ENCODE measurements around the gene KMT2C. TPM values are rescaled to one million over a fixed set of nuclear protein-coding genes. Genes with fewer than 3 reads are reported as not detected.
"Not testable (repeated sequence)": the region's sequence is repeated elsewhere in the genome, so short reads cannot be mapped to it uniquely, and the experiment has no call there.

The KMT2C gene
- total and polyA plus RNA-seq, 2 experiments from 2014 or later: 21.9 to 47.7 TPM

DNA sequence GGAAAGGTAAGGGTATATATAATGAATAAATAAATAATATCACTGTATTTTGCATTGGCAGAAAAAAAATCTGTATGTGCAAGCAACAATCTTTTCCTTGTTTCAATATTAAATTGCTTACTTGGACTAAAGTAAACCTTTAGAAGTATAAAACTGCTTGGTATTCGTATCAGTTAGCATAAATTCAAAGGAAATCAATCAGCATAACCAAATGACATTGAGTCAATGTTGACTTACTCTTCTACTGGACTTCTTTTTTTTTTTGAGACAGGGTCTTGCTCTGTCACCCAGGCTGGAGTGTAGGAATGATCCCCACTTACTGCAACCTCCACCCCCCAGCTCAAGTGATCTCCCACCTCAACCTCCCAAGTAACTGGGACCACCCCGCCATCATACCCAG, 42.3 kb upstream of the KMT2C start:
- no peak overlapping the region for H3K4me2 ChIP-seq
- H3K27ac ChIP-seq: no peak overlapping the region
- H3K9me2 ChIP-seq (replicated peaks; ENCODE audit: insufficient read depth): no peaks in the 10 kb centered on the region
- no peaks in the 10 kb centered on the region for H3K36me3 ChIP-seq (replicated peaks; ENCODE audit: insufficient read depth, low read depth)
- H2AFZ ChIP-seq: no peak overlapping the region
- DNase-seq (ENCODE audit: low spot score): no peak
- no peaks in the 10 kb centered on the region for H3K9me3 ChIP-seq (ENCODE audit: low read depth)
- no peaks in the 10 kb centered on the region for H3K79me2 ChIP-seq
- no peaks in the 10 kb centered on the region for H3K27me3 ChIP-seq
- no peak overlapping the region for H3K4me3 ChIP-seq
- 97% methylated on average over 2 of the region's 2 CpGs for WGBS (ENCODE audit: low lambda C conversion rate, missing lambda C conversion rate)
- no peaks in the 10 kb centered on the region for H3K4me1 ChIP-seq (ENCODE audit: insufficient read depth)
- no peaks in the 10 kb centered on the region for H4K20me1 ChIP-seq (ENCODE audit: insufficient read depth, poor library complexity, severe bottlenecking)
- TF ChIP-seq EZH2 (IDR thresholded peaks at IDR 0.05; ENCODE audit: borderline replicate concordance): no peak
- no peak for TF ChIP-seq CTCF (IDR thresholded peaks at IDR 0.05; ENCODE audit: poor library complexity)
- TF ChIP-seq EZH2phosphoT487 (IDR thresholded peaks at IDR 0.05; ENCODE audit: low read depth, severe bottlenecking, unreplicated experiment): no peak

- no peak overlapping the region for H3K4me3 ChIP-seq
- H4K20me1 ChIP-seq (ENCODE audit: insufficient read depth, poor library complexity, severe bottlenecking): no peaks in the 10 kb centered on the region
- H3K27ac ChIP-seq: no peak overlapping the region
- H3K9me3 ChIP-seq (ENCODE audit: low read depth): no peaks in the 10 kb centered on the region
- no peaks in the 10 kb centered on the region for H3K9me2 ChIP-seq (replicated peaks; ENCODE audit: insufficient read depth)
- DNase-seq (ENCODE audit: low spot score): no peak
- H3K4me2 ChIP-seq: no peak overlapping the region
- no peaks in the 10 kb centered on the region for H3K79me2 ChIP-seq
- no peaks in the 10 kb centered on the region for H3K27me3 ChIP-seq
- no peaks in the 10 kb centered on the region for H3K36me3 ChIP-seq (replicated peaks; ENCODE audit: insufficient read depth, low read depth)
- no peaks in the 10 kb centered on the region for H3K4me1 ChIP-seq (ENCODE audit: insufficient read depth)
- H2AFZ ChIP-seq: no peak overlapping the region
- TF ChIP-seq CTCF (IDR thresholded peaks at IDR 0.05; ENCODE audit: poor library complexity) (no peak), EZH2phosphoT487 (IDR thresholded peaks at IDR 0.05; ENCODE audit: low read depth, severe bottlenecking, unreplicated experiment) (no peak), EZH2 (IDR thresholded peaks at IDR 0.05; ENCODE audit: borderline replicate concordance) (no peak)
- 93% methylated on average over 2 of the region's 2 CpGs for WGBS (ENCODE audit: low lambda C conversion rate, missing lambda C conversion rate)
Measured at GRCh38 chr7:152477079-152477478, 41.3 kb upstream of the KMT2C start.

DNA sequence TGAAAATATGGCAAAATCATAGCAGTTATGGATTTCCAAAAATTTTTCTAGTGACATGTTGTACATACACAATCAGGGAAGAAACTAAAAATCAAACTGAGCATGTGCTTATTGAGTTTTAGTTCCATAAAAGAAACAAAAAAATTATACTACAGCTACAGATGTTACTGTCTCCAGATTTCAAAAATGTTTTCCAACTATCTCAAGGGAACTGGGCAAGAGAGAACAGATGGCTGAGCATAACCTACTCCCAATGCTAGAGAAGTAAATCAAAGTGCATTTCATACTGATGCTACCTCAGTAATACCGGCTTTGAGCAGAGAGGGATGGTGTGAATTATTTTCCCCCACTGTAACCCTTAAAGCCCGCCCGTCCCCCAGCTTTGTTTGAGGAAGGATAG, 40.7 kb upstream of the KMT2C start:
- no peaks in the 10 kb centered on the region for H3K36me3 ChIP-seq (replicated peaks; ENCODE audit: insufficient read depth, low read depth)
- H3K27me3 ChIP-seq: no peaks in the 10 kb centered on the region
- H3K4me2 ChIP-seq: no peak overlapping the region
- H2AFZ ChIP-seq: no peak overlapping the region
- H3K27ac ChIP-seq: no peak overlapping the region
- no peaks in the 10 kb centered on the region for H3K9me3 ChIP-seq (ENCODE audit: low read depth)
- WGBS (ENCODE audit: low lambda C conversion rate, missing lambda C conversion rate): 84% methylated on average over 3 of the region's 3 CpGs
- no peaks in the 10 kb centered on the region for H3K9me2 ChIP-seq (replicated peaks; ENCODE audit: insufficient read depth)
- no peaks in the 10 kb centered on the region for H4K20me1 ChIP-seq (ENCODE audit: insufficient read depth, poor library complexity, severe bottlenecking)
- H3K4me1 ChIP-seq (ENCODE audit: insufficient read depth): no peaks in the 10 kb centered on the region
- TF ChIP-seq EZH2 (IDR thresholded peaks at IDR 0.05; ENCODE audit: borderline replicate concordance): no peak
- no peak for TF ChIP-seq CTCF (IDR thresholded peaks at IDR 0.05; ENCODE audit: poor library complexity)
- no peak for TF ChIP-seq EZH2phosphoT487 (IDR thresholded peaks at IDR 0.05; ENCODE audit: low read depth, severe bottlenecking, unreplicated experiment)
- H3K79me2 ChIP-seq: no peaks in the 10 kb centered on the region
- no peak for DNase-seq (ENCODE audit: low spot score)
- H3K4me3 ChIP-seq: no peak overlapping the region

DNA sequence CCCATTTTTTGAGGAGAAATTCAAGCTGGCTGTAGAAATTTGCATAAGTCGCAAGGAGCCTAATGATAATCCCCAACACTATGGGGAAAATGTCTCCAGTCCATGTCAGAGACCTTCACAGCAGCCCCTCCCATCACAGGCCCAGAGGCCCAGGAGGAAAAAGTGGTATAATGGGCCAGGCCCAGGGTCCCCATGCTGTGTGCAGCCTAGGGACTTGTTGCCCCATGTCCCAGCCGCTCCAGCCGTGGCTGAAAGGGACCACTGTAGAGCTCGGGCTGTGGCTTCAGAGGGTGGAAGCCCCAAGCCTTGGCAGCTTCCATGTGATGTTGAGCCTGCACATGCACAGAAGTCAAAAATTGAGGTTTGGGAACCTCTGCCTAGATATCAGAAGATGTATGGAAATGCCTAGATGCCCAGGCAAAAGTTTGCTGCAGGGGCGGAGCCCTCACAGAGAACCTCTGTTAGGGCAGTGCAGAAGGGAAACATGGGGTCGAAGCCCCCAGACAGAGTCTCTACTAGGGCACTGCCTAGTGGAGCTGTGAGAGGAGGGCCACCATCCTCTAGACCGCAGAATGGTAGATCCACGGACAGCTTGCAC, 35.3 kb upstream of the KMT2C start:
- H3K27ac ChIP-seq; H3K9me2 ChIP-seq (replicated peaks; ENCODE audit: insufficient read depth); H3K4me1 ChIP-seq (ENCODE audit: insufficient read depth); H3K27me3 ChIP-seq; H3K36me3 ChIP-seq (replicated peaks; ENCODE audit: insufficient read depth, low read depth); H4K20me1 ChIP-seq (ENCODE audit: insufficient read depth, poor library complexity, severe bottlenecking); H3K79me2 ChIP-seq; H2AFZ ChIP-seq; H3K4me3 ChIP-seq; H3K4me2 ChIP-seq; H3K9me3 ChIP-seq (ENCODE audit: low read depth); DNase-seq (ENCODE audit: low spot score): not testable (repeated sequence)
- 89% methylated on average over 8 of the region's 8 CpGs for WGBS (ENCODE audit: low lambda C conversion rate, missing lambda C conversion rate)

DNA sequence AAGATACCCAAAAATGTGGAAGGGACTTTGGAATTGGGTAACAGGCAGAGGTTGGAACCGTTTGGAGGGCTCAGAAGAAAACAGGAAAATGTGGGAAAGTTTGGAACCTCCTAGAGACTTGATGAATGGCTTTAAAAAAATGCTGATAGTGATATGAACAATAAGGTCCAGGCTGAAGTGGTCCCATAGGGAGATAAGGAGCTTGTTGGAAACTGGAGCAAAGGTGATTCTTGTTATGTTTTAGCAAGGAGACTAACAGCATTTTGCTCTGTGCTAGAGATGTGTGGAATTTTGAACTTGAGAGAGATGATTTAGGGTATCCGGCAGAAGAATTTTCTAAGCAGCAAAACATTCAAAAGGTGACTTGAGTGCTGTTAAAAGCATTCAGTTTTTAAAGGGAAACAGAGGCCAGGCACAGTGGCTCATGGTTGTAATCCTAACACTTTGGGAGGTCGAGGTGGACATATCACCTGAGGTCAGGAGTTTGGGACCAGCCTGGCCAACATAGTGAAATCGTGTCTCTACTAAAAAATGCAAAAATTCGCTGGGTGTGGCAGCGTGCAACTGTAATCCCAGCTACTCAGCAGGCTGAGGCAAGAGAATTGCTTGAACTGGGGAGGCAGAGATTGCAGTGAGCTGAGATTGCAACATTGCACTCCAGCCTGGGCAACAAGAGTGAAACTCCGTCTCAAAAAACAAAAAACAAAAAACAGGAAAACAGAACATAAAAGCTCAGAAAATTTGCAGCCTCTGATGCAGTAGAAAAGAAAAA, 34.6 kb upstream of the KMT2C start:
- H3K79me2 ChIP-seq; H3K4me2 ChIP-seq; H3K4me3 ChIP-seq; H3K27me3 ChIP-seq; H4K20me1 ChIP-seq (ENCODE audit: insufficient read depth, poor library complexity, severe bottlenecking); H3K9me2 ChIP-seq (replicated peaks; ENCODE audit: insufficient read depth); H3K9me3 ChIP-seq (ENCODE audit: low read depth); H3K36me3 ChIP-seq (replicated peaks; ENCODE audit: insufficient read depth, low read depth); H3K4me1 ChIP-seq (ENCODE audit: insufficient read depth); H2AFZ ChIP-seq; DNase-seq (ENCODE audit: low spot score): not testable (repeated sequence)
- H3K27ac ChIP-seq: peak overlapping the region; percentile 60
- 72% methylated on average over 7 of the region's 7 CpGs for WGBS (ENCODE audit: low lambda C conversion rate, missing lambda C conversion rate)

DNA sequence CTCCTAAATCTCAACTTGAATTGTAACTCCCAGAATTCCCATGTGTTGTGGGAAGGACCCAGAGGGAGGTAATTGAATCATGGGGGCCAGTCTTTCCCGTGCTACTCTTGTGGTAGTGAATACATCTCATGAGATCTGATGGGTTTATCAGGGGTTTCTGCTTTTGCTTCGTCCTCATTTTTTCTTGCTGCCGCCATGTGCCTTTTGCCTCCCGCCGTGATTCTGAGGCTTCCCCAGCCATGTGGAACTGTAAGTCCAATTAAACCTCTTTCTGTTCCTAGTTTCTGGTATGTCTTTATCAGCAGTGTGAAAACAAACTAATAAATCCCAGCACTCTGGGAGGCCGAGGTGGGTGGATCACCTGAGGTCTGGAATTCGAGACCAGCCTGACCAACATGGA, 33.8 kb upstream of the KMT2C start:
- H3K9me3 ChIP-seq (ENCODE audit: low read depth); H3K4me3 ChIP-seq; H3K4me1 ChIP-seq (ENCODE audit: insufficient read depth); H3K9me2 ChIP-seq (replicated peaks; ENCODE audit: insufficient read depth); H2AFZ ChIP-seq; H3K27me3 ChIP-seq; H3K4me2 ChIP-seq; H3K27ac ChIP-seq; H4K20me1 ChIP-seq (ENCODE audit: insufficient read depth, poor library complexity, severe bottlenecking); H3K36me3 ChIP-seq (replicated peaks; ENCODE audit: insufficient read depth, low read depth); DNase-seq (ENCODE audit: low spot score): not testable (repeated sequence)
- 82% methylated on average over 7 of the region's 7 CpGs for WGBS (ENCODE audit: low lambda C conversion rate, missing lambda C conversion rate)
- peaks cover 13% of the 10 kb centered on the region for H3K79me2 ChIP-seq
